KMS-11 (cell line): ENCODE results near the gene NFYB.

Source experiments
- H2AFZ ChIP-seq: fragments of 200-600 bp; sonication (generic); 2 replicates; pipeline ENCODE4 v1.6.1; 2016; ENCODE audit warnings: antibody characterized with exemption, mixed run types, low read depth
- H3K27ac ChIP-seq: fragments of 200-600 bp; sonication (generic); 2 replicates; pipeline ENCODE4 v1.6.1; 2016; ENCODE audit warnings: mild to moderate bottlenecking, mixed run types
- H3K27me3 ChIP-seq: fragments of 200-600 bp; sonication (generic); 2 replicates; pipeline ENCODE4 v1.6.1; 2017; ENCODE audit warnings: mild to moderate bottlenecking, low read depth, mixed run types, moderate library complexity; ENCODE audit not compliant: insufficient read depth
- H3K36me3 ChIP-seq: fragments of 200-600 bp; sonication (generic); 2 replicates; pipeline ENCODE4 v1.6.1; 2017; ENCODE audit warnings: mild to moderate bottlenecking, mixed run types; ENCODE audit not compliant: insufficient read depth
- H3K4me1 ChIP-seq: fragments of 200-600 bp; sonication (generic); 2 replicates; pipeline ENCODE4 v1.6.1; 2016; ENCODE audit warnings: mild to moderate bottlenecking, low read depth, mixed run types; ENCODE audit not compliant: poor library complexity, severe bottlenecking
- H3K4me2 ChIP-seq: fragments of 200-600 bp; sonication (generic); 2 replicates; pipeline ENCODE4 v1.7.0; 2016; ENCODE audit warnings: mild to moderate bottlenecking, mixed run types
- H3K4me3 ChIP-seq: fragments of 200-600 bp; sonication (generic); IDR thresholded peaks from 2 replicates; pipeline ENCODE4 v1.6.1; 2017; ENCODE audit warnings: low read depth, low read length, mixed read lengths; ENCODE audit not compliant: insufficient read depth
- H3K79me2 ChIP-seq: fragments of 200-600 bp; sonication (generic); 2 replicates; pipeline ENCODE4 v1.6.1; 2016; ENCODE audit warnings: low read depth, mixed run types; ENCODE audit not compliant: insufficient read depth
- H3K9ac ChIP-seq: fragments of 200-600 bp; sonication (generic); 2 replicates; pipeline ENCODE4 v1.6.1; 2016; ENCODE audit warnings: mild to moderate bottlenecking, mixed run types
- H4K20me1 ChIP-seq: fragments of 200-600 bp; sonication (generic); 2 replicates; pipeline ENCODE4 v1.6.1; 2016; ENCODE audit warnings: mild to moderate bottlenecking, mixed run types; ENCODE audit not compliant: insufficient read depth
- CTCF ChIP-seq: fragments of 200-600 bp; sonication (generic); conservative IDR thresholded peaks from 2 replicates; pipeline ENCODE4 v1.6.1; 2017; ENCODE audit warnings: low read depth, mild to moderate bottlenecking, antibody characterized with exemption, low read length, moderate library complexity, mixed read lengths

Gene NFYB

GRCh38 chr12:104168596-104168995 is 30.6 kb upstream of the NFYB start:
- Histone ChIP-seq H4K20me1 (no peaks in the 10 kb centered on the region), H3K4me3 (no peak overlapping the region), H3K27ac (no peak overlapping the region), H3K9ac (no peak overlapping the region), H3K4me2 (no peak overlapping the region), H3K4me1 (no peaks in the 10 kb centered on the region), H2AFZ (no peak overlapping the region), H3K27me3 (no peaks in the 10 kb centered on the region), H3K79me2 (no peaks in the 10 kb centered on the region), H3K36me3 (no peaks in the 10 kb centered on the region)
- TF ChIP-seq CTCF = no peak

- no peak for TF ChIP-seq CTCF
Observed at GRCh38 chr12:104167519-104168458, 29.8 kb upstream of the NFYB start.

GRCh38 chr12:104166465-104166864 is 28.5 kb upstream of the NFYB start:
- Histone ChIP-seq H3K4me3 (no peak overlapping the region), H3K27me3 (no peaks in the 10 kb centered on the region), H4K20me1 (no peaks in the 10 kb centered on the region), H2AFZ (no peak overlapping the region), H3K27ac (no peak overlapping the region), H3K9ac (no peak overlapping the region), H3K4me1 (no peaks in the 10 kb centered on the region), H3K79me2 (no peaks in the 10 kb centered on the region), H3K4me2 (no peak overlapping the region), H3K36me3 (no peaks in the 10 kb centered on the region)
- TF ChIP-seq CTCF = no peak

More at GRCh38 chr12:104167519-104168458, 29.8 kb upstream of the NFYB start:
- Histone ChIP-seq H3K9ac (no peak overlapping the region), H3K4me3 (no peak overlapping the region), H3K27ac (no peak overlapping the region), H3K4me1 (no peaks in the 10 kb centered on the region), H3K27me3 (no peaks in the 10 kb centered on the region), H3K4me2 (no peak overlapping the region), H4K20me1 (no peaks in the 10 kb centered on the region), H2AFZ (no peak overlapping the region), H3K79me2 (no peaks in the 10 kb centered on the region), H3K36me3 (no peaks in the 10 kb centered on the region)

GRCh38 chr12:104165801-104166200 is 27.8 kb upstream of the NFYB start:
- Histone ChIP-seq H3K4me1 (no peaks in the 10 kb centered on the region), H3K4me2 (no peak overlapping the region), H3K36me3 (no peaks in the 10 kb centered on the region), H3K4me3 (no peak overlapping the region), H2AFZ (no peak overlapping the region), H4K20me1 (no peaks in the 10 kb centered on the region), H3K79me2 (no peaks in the 10 kb centered on the region), H3K27me3 (no peaks in the 10 kb centered on the region), H3K27ac (no peak overlapping the region), H3K9ac (no peak overlapping the region)
- no peak for TF ChIP-seq CTCF
